OCI-LY3 (cell line): ENCODE results near the gene COL24A1.
"Not testable (repeated sequence)": the region's sequence is repeated elsewhere in the genome, so short reads cannot be mapped to it uniquely, and the experiment has no call there.

ENCODE experiments used
- H2AFZ ChIP-seq: fragments of 200-600, 300-600 bp; shearing (Covaris generic); 2 replicates; pipeline ENCODE4 v1.6.0; 2014; ENCODE audit warnings: antibody characterized with exemption, low read depth, low read length
- H3K27ac ChIP-seq: fragments of 200-600, 300-600 bp; sonication (generic); 2 replicates; pipeline ENCODE4 v1.5.1; 2014; ENCODE audit warnings: mild to moderate bottlenecking, low read length, moderate library complexity, mixed read lengths
- H3K27me3 ChIP-seq: fragments of 200-600, 300-600 bp; sonication (generic); 2 replicates; pipeline ENCODE4 v1.6.1; 2014; ENCODE audit warnings: low read depth, low read length, mixed read lengths
- H3K36me3 ChIP-seq: fragments of 200-600, 300-600 bp; sonication (generic); replicated peaks from 2 replicates; pipeline ENCODE3; 2014; ENCODE audit warnings: low read depth, low read length, mixed read lengths
- H3K4me1 ChIP-seq: fragments of 300-600, 200-600 bp; sonication (generic); 2 replicates; pipeline ENCODE4 v1.6.1; 2014; ENCODE audit warnings: low read length, mixed read lengths
- H3K4me2 ChIP-seq: fragments of 200-600, 300-600 bp; sonication (generic); 2 replicates; pipeline ENCODE4 v1.6.1; 2014; ENCODE audit warnings: low read length, mixed read lengths
- H3K4me3 ChIP-seq: fragments of 300-600, 200-600 bp; sonication (generic); 2 replicates; pipeline ENCODE4 v1.5.1; 2014; ENCODE audit warnings: antibody characterized with exemption, mild to moderate bottlenecking, low read length, moderate library complexity
- H3K79me2 ChIP-seq: fragments of 300-600, 200-600 bp; shearing (Covaris generic); 2 replicates; pipeline ENCODE4 v1.6.1; 2014; ENCODE audit warnings: mild to moderate bottlenecking, low read length, mixed read lengths
- H3K9ac ChIP-seq: fragments of 300-600, 200-600 bp; shearing (Covaris generic); 2 replicates; pipeline ENCODE4 v1.6.0; 2014; ENCODE audit warnings: mild to moderate bottlenecking, low read length, moderate library complexity
- H3K9me3 ChIP-seq: fragments of 200-600, 300-600 bp; shearing (Covaris generic); 2 replicates; pipeline ENCODE4 v1.6.1; 2014; ENCODE audit warnings: low read length, mixed read lengths; ENCODE audit not compliant: insufficient read depth
- H4K20me1 ChIP-seq: fragments of 200-600, 300-600 bp; sonication (generic); 2 replicates; pipeline ENCODE4 v1.6.1; 2016; ENCODE audit warnings: low read length, mixed read lengths; ENCODE audit not compliant: insufficient read depth
- EZH2phosphoT487 ChIP-seq: fragments of 200-600 bp; shearing (Covaris generic); IDR thresholded peaks from 2 replicates; pipeline ENCODE4 v1.6.1; 2018; ENCODE audit warnings: antibody characterized with exemption, mixed run types, low read depth
- TF ChIP-seq, protein P1 (sequence below): fragments of 200-600, 300-600 bp; sonication (generic); IDR thresholded peaks from 2 replicates; pipeline ENCODE4 v1.5.1; 2014; ENCODE audit warnings: antibody characterized with exemption, low read length, low read depth

COL24A1 gene

DNA sequence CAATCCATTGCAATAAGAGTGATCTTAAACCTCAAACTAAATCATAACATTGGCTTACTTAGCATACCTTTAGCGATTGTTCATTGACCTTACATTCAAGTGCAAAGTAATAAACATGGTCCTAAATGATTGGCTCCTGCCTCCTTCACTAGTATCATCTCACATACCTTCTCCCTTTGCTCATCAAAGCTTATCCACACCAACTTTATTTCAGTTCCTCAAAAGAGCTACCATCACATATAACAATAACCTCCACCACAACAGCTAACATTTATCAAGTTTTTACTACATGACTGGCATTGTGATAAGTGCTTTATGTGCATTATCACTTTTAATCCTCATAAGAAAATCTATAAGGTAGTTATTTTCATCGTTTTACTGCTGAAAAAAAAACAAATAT lies 198.8 kb downstream of the COL24A1 start:
- Histone ChIP-seq H3K4me1 (no peaks in the 10 kb centered on the region), H3K79me2 (no peaks in the 10 kb centered on the region)
- no peak for TF ChIP-seq EZH2phosphoT487
- TF ChIP-seq, protein P1, sequence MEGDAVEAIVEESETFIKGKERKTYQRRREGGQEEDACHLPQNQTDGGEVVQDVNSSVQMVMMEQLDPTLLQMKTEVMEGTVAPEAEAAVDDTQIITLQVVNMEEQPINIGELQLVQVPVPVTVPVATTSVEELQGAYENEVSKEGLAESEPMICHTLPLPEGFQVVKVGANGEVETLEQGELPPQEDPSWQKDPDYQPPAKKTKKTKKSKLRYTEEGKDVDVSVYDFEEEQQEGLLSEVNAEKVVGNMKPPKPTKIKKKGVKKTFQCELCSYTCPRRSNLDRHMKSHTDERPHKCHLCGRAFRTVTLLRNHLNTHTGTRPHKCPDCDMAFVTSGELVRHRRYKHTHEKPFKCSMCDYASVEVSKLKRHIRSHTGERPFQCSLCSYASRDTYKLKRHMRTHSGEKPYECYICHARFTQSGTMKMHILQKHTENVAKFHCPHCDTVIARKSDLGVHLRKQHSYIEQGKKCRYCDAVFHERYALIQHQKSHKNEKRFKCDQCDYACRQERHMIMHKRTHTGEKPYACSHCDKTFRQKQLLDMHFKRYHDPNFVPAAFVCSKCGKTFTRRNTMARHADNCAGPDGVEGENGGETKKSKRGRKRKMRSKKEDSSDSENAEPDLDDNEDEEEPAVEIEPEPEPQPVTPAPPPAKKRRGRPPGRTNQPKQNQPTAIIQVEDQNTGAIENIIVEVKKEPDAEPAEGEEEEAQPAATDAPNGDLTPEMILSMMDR: no peak

DNA sequence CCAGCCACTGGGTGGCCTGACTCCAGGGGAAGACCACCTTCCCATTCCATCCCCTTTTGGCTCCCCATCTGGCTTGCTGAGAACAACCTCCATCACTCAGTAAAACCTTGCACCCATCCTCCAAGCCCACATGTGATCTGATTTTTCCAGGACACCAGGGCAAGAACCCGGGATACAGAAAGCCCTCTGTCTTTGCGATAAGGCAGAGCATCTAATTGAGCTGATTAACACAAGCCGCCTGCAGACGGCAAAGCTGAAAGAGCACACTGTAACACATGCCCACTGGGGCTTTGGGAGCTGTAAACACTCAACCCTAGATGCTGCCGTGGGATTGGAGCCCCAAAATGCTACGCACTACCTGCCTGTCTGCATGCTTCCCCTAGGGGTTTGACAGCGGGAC lies 201.4 kb downstream of the COL24A1 start:
- not testable (repeated sequence) for H3K27ac ChIP-seq, H3K36me3 ChIP-seq, H3K4me2 ChIP-seq, H3K4me3 ChIP-seq, H4K20me1 ChIP-seq, H3K27me3 ChIP-seq, H3K79me2 ChIP-seq, H3K9me3 ChIP-seq, H3K9ac ChIP-seq, H2AFZ ChIP-seq, H3K4me1 ChIP-seq

More for the DNA sequence above, 198.8 kb downstream of the COL24A1 start:
- Histone ChIP-seq H3K27me3 (no peaks in the 10 kb centered on the region), H3K27ac (no peak overlapping the region), H3K4me2 (no peak overlapping the region), H3K4me3 (no peak overlapping the region), H4K20me1 (no peaks in the 10 kb centered on the region), H3K36me3 (no peaks in the 10 kb centered on the region), H3K9ac (no peak overlapping the region), H3K9me3 (no peaks in the 10 kb centered on the region), H2AFZ (no peak overlapping the region)

DNA sequence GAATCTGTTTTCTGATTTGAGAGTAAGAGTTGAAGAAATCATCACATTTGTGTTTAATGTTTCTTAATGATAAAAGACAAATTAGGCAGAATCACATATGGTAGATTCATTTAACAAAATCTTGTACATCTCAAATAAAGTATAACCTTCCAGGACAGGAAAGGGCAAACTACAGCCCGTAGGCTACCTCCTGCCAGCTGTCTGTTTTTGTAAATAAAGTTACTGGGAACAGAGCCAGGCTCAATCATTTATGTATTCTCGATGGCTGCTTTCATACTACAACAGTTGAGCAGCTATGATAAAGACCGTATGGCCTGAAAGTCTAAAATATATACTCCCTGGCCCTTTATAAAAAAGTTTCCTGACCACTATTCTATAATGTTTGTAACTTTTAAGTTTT lies 204.1 kb downstream of the COL24A1 start:
- no peaks in the 10 kb centered on the region for H3K27me3 ChIP-seq
- H3K36me3 ChIP-seq: no peaks in the 10 kb centered on the region
- H3K27ac ChIP-seq: no peak overlapping the region
- no peaks in the 10 kb centered on the region for H3K4me1 ChIP-seq
- H3K4me2 ChIP-seq: no peak overlapping the region
- no peaks in the 10 kb centered on the region for H3K9me3 ChIP-seq
- no peaks in the 10 kb centered on the region for H3K79me2 ChIP-seq
- no peak overlapping the region for H3K9ac ChIP-seq
- H3K4me3 ChIP-seq: no peak overlapping the region
- H4K20me1 ChIP-seq: no peaks in the 10 kb centered on the region
- H2AFZ ChIP-seq: no peak overlapping the region
- TF ChIP-seq, protein P1: no peak
- no peak for TF ChIP-seq EZH2phosphoT487

GRCh38 chr1:85947186-85947585 lies 209.4 kb downstream of the COL24A1 start:
- no peaks in the 10 kb centered on the region for H3K36me3 ChIP-seq
- H3K9me3 ChIP-seq: no peaks in the 10 kb centered on the region
- H4K20me1 ChIP-seq: no peaks in the 10 kb centered on the region
- H3K27me3 ChIP-seq: no peaks in the 10 kb centered on the region
- H3K9ac ChIP-seq: no peak overlapping the region
- H3K4me3 ChIP-seq: no peak overlapping the region
- H3K79me2 ChIP-seq: no peaks in the 10 kb centered on the region
- H3K27ac ChIP-seq: no peak overlapping the region
- TF ChIP-seq, protein P1: no peak
- no peak for TF ChIP-seq EZH2phosphoT487
- H3K4me1 ChIP-seq: no peaks in the 10 kb centered on the region
- H3K4me2 ChIP-seq: no peak overlapping the region
- no peak overlapping the region for H2AFZ ChIP-seq

DNA sequence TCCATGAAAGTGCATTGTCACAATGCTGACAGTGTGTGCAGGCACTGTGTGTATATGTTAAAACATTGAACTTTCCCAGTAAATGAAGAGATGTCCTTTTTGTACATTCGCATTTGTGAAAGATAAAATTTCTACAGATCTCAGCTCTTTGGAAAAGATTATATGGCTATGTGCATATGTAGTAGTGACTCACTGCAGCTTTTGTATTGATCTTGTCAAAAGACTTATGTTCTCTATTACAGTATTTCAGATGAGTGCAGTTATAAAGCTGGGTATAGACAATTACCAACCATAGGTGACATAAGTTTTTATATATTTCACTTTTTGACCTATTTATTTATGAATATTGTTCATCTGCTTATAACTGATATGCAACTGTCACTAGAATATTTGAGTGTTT lies 212.6 kb downstream of the COL24A1 start:
- TF ChIP-seq, protein P1: no peak
- no peak for TF ChIP-seq EZH2phosphoT487
- H3K4me1 ChIP-seq: no peaks in the 10 kb centered on the region
- H4K20me1 ChIP-seq: no peaks in the 10 kb centered on the region
- H3K9ac ChIP-seq: no peak overlapping the region
- H3K27me3 ChIP-seq: no peaks in the 10 kb centered on the region
- H2AFZ ChIP-seq: no peak overlapping the region
- no peaks in the 10 kb centered on the region for H3K9me3 ChIP-seq
- no peaks in the 10 kb centered on the region for H3K79me2 ChIP-seq
- no peaks in the 10 kb centered on the region for H3K36me3 ChIP-seq
- no peak overlapping the region for H3K27ac ChIP-seq
- H3K4me3 ChIP-seq: no peak overlapping the region
- no peak overlapping the region for H3K4me2 ChIP-seq
